Panc1 (cell line): ENCODE results near the gene FOXP4.

Source experiments
- POLR2AphosphoS5 ChIP-seq: IDR thresholded peaks from 2 replicates; pipeline ENCODE4 v1.6.1; 2012; ENCODE audit warnings: mild to moderate bottlenecking, low read depth, low read length, moderate library complexity
- TCF7L2 ChIP-seq: IDR thresholded peaks from 2 replicates; pipeline ENCODE4 v1.6.1; 2011; ENCODE audit warnings: mild to moderate bottlenecking, low read depth, low read length, inconsistent platforms
- TF ChIP-seq, protein P1 (sequence below): fragments of 450-650 bp; IDR thresholded peaks from 2 replicates; pipeline ENCODE4 v1.5.1; 2017; ENCODE audit warnings: mild to moderate bottlenecking
- TF ChIP-seq, protein P2 (sequence below), 2 experiments: IDR thresholded peaks; 2 replicates each; pipeline ENCODE4 v1.6.1; 2011 to 2012; ENCODE audit warnings: low read depth in 2 of 2, control low read depth in 1 of 2, low read length in 1 of 2, mild to moderate bottlenecking in 1 of 2, moderate library complexity in 1 of 2; ENCODE audit not compliant: insufficient read depth in 1 of 2

DNA sequence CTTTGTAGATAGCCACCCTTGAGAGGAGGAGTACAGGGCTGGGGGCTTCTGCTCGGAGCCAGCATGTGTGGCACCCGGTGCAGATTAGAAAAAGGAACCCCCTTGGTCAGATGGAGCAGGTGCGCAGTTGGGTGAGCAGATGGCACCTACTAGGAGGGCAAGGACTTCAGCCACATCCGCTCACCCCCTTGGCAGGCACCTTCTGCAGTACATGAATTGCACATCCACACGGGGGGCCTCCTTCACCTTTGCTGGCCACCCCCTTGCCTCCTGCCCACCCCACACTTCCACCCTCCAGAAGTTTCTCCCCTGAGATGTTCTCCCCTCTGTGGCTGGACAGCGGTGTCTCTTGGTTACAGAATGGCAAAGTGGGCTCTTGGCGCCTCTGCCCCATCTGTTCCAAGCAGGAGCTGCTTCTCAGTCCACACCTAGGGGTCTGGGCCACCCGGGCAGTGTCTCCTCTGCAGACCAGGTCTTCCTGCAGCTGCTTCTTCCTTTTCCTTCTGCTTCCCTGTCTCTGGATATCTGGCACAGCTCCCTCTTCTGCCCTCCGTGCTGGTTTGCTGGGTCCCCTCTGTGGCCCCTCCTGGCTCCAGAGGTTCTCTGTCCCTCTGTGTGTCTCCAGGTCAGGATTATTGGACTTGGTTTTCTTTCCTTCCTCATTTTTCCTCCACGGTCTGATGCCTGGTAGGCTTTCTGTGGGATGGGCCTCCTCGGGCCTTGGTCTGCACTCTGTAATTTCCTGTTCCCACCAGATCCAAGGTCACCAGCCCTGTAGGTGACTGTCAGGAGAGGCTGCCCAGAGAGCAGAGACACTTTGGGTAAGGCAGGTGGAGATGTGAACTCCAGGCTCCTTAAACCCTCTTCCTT is 96.1 kb downstream of the FOXP4 start:
- TF ChIP-seq, protein P1, sequence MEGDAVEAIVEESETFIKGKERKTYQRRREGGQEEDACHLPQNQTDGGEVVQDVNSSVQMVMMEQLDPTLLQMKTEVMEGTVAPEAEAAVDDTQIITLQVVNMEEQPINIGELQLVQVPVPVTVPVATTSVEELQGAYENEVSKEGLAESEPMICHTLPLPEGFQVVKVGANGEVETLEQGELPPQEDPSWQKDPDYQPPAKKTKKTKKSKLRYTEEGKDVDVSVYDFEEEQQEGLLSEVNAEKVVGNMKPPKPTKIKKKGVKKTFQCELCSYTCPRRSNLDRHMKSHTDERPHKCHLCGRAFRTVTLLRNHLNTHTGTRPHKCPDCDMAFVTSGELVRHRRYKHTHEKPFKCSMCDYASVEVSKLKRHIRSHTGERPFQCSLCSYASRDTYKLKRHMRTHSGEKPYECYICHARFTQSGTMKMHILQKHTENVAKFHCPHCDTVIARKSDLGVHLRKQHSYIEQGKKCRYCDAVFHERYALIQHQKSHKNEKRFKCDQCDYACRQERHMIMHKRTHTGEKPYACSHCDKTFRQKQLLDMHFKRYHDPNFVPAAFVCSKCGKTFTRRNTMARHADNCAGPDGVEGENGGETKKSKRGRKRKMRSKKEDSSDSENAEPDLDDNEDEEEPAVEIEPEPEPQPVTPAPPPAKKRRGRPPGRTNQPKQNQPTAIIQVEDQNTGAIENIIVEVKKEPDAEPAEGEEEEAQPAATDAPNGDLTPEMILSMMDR = no peak
- no peak for TF ChIP-seq POLR2AphosphoS5
- TF ChIP-seq, protein P2, sequence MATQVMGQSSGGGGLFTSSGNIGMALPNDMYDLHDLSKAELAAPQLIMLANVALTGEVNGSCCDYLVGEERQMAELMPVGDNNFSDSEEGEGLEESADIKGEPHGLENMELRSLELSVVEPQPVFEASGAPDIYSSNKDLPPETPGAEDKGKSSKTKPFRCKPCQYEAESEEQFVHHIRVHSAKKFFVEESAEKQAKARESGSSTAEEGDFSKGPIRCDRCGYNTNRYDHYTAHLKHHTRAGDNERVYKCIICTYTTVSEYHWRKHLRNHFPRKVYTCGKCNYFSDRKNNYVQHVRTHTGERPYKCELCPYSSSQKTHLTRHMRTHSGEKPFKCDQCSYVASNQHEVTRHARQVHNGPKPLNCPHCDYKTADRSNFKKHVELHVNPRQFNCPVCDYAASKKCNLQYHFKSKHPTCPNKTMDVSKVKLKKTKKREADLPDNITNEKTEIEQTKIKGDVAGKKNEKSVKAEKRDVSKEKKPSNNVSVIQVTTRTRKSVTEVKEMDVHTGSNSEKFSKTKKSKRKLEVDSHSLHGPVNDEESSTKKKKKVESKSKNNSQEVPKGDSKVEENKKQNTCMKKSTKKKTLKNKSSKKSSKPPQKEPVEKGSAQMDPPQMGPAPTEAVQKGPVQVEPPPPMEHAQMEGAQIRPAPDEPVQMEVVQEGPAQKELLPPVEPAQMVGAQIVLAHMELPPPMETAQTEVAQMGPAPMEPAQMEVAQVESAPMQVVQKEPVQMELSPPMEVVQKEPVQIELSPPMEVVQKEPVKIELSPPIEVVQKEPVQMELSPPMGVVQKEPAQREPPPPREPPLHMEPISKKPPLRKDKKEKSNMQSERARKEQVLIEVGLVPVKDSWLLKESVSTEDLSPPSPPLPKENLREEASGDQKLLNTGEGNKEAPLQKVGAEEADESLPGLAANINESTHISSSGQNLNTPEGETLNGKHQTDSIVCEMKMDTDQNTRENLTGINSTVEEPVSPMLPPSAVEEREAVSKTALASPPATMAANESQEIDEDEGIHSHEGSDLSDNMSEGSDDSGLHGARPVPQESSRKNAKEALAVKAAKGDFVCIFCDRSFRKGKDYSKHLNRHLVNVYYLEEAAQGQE (IDR thresholded peaks at IDR 0.05; ENCODE audit: insufficient read depth in 1 of 2, low read depth in 2 of 2, low read length in 1 of 2) = no peak
- no peak for TF ChIP-seq TCF7L2
